GM10847 (cell line): ENCODE measurements around the gene ACYP1.
A peak's percentile ranks its signal among the peaks of the same experiment; 100 is the strongest.

ENCODE experiments used
- POLR2A ChIP-seq: IDR thresholded peaks from 2 replicates; pipeline ENCODE4 v1.6.1; 2011; ENCODE audit not compliant: insufficient read length; ENCODE audit errors: extremely low read depth

ACYP1 gene

GRCh38 chr14:75063491-75064204 is at the start of gene ACYP1:
Gene ACYP1, minus strand, starts transcription at chr14:75064024. Its CDS starts 471 bp downstream, at chr14:75063553.
- TF ChIP-seq POLR2A = peak; percentile 48

DNA sequence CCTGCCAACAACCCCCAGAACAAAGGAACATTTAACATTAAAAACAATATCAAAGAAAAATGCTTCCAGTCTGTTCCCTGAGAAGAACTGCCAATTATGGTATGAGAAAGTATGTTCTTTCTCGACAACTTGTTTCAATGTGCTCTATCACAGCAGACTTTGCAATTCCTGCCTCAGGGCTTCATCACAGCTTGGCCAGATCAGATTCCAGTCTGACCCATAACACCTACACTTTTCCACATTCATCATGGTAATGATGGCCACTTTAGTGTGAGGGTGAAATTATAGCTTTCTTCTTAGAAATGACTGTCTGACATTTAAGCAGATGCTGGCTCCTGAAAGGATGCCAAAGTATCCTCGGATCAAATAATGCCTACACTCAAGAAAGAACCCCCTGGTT is 46.1 kb upstream of the ACYP1 start:
- TF ChIP-seq POLR2A = no peak

DNA sequence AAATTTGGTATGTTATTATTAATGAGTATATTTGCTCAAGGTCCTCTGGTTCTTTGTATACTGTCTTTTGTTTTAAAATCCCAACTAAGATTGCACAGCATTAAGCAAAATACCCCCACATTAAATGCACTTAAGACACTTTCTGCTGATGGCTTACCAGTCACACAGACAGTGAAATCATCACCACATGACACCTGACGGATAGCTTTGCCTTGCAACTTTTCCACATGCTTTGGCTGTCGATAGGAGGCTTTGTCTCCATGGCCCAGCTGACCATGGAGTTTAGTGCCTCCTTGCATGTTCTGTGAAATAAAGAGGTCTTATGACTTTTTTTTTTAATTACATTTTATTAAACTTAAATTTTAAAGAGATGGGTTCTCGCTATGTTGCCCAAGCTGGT is 43.4 kb upstream of the ACYP1 start:
- TF ChIP-seq POLR2A = no peak

- TF ChIP-seq POLR2A = no peak
Measured at GRCh38 chr14:75101491-75101890, 37.7 kb upstream of the ACYP1 start.

- TF ChIP-seq POLR2A = no peak
Measured at GRCh38 chr14:75098682-75099081, 34.9 kb upstream of the ACYP1 start.

DNA sequence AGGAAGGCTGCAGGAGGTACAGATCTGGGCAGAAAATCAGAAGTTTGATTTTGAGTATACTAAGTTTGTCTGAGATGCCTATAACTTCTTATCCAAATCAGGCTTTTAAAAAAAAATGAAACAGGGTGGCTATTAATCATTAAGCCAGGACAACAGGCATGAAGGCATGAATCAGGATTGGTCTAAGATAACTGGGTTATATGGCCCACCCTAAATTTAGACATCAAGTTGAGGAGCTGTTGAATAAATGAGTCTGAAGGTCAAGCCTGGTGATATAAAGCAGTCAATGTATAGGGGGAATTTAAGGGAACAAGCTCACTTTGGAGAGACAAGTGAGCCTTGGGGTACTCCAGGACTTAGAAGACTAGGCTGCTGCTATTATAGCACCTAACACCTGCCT is 34.4 kb upstream of the ACYP1 start:
- TF ChIP-seq POLR2A = no peak

DNA sequence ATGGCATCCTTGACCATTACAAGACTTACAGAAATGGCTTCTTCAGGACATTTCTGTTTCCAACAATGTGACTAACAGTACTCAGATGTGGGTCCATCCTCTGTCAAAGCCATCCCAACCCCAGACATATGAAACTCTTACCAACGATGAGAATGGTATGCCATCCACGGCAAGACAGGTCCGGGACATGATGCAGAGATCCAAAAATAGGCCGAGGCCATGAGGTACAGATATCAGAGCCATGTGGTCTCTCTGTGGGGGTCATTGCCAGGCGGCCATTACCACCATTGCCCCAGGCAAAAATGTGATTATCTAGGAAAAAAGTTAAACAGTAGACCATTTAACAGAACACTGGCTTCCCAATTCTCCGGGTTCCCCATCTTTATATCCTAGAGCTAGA is 33.1 kb upstream of the ACYP1 start:
- TF ChIP-seq POLR2A = no peak

DNA sequence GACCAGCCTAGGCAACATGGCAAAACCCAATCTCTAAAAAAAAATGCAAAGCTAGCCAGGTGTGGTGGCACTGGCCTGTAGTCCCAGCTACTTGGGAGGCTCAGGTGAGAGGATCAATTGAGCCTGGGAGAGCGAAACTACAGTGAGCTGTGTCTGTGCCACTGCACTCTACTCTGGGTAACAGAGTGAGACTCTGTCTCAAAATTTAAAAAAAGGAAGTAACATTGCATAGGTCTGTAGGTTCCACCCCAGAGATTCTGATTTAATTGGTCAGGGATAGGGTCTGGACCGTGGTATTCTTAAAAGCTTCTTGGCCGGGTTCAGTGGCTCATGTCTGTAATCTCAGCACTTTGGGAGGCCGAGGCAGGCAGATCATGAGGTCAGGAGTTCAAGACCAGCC is 31.9 kb upstream of the ACYP1 start:
- TF ChIP-seq POLR2A = no peak

DNA sequence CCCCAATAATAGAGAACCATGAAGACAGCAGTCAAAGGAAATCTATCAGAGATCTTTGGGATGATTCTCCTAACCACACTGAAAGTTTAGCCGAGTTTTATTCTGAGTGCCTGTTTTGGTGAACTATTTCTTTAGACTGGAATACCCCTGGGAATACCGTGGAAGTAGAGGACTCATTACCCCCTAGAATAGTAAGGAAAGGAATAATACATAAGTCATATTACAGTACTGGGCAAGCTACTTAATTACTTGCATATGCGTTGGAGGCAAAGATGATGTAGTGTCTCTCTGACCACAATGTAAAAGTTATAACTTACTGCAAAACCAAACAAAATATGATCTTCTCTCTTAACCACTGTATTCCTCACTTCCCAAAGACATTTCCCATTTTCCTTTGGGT is 31.1 kb upstream of the ACYP1 start:
- TF ChIP-seq POLR2A = no peak

DNA sequence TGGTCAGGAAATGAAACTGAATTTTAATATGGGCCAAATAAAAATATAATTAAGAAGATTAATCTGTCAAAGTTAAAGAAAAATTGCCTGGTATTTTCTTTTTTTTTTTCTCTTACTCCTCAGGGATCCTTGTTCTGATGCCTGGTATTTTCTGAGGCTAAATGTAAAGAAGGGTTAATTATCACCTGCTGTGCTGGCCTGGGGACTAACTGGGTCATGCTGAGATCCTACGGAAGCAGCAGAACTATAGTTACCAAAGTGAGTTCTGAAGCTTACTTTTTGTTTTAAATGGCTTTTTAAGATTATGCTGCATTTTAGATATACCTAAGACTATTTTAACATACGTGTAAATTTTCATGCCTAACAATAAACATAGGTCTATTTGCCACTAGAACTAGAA is 28.9 kb upstream of the ACYP1 start:
- no peak for TF ChIP-seq POLR2A

DNA sequence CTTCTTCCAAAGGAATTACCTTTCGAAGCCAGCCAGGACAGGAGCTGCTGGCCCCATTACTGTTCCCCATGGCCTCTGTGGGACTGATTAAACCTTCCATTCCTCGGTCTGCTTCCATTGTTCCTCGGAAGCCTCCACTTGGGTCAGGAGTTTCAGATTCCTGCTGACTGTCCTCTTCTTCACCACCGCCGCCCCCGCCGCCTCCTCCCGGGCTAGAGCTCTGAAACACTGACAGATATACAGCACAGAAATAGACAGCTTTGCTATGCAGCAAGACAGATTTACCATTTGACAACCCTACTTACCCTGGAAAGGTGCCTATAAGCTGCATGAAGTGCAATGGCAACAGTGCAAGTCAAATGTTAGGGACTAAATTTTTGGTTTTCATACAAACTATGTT is 27.4 kb upstream of the ACYP1 start:
- no peak for TF ChIP-seq POLR2A

DNA sequence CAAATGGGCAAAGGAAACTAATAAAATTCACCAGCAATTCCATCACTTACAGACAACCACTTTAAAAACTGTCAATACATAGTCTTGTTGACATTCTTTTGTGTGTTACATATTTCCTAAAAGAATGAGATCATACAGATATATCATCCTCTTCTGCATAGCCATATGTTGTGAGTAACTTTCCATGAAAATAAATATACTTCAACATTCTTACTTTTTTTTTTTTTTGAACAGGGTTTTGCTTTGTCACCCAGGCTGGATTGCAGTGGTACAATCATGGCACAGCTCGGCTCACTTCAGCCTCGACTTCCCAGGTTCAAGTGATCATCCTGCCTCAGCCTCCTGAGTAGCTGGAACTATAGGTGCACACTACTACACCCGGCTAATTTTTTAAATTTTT is 26.5 kb upstream of the ACYP1 start:
- TF ChIP-seq POLR2A = no peak

GRCh38 chr14:75088566-75089373 is 24.9 kb upstream of the ACYP1 start:
- TF ChIP-seq POLR2A = no peak

- TF ChIP-seq POLR2A = no peak
Measured at GRCh38 chr14:75088153-75088552, 24.3 kb upstream of the ACYP1 start.

DNA sequence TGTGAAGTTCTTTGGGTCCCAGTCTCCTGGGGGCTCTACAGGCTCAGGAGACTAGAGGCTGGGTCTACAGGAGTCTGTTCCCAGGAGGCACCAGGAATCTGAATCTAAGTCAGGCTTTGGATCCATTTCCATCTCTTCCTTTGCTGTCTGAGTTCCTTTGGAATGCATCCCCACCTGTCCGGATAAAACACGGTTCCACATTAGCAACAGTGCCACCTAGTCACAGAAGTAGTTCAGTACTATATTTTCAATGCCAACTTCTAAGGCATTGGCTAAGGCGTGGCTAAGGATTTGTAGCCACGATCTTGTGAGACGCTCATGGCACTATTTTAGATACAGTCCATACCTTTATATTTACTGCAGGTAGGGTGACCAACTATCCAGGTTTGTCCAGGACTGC is 20.7 kb upstream of the ACYP1 start:
- no peak for TF ChIP-seq POLR2A

DNA sequence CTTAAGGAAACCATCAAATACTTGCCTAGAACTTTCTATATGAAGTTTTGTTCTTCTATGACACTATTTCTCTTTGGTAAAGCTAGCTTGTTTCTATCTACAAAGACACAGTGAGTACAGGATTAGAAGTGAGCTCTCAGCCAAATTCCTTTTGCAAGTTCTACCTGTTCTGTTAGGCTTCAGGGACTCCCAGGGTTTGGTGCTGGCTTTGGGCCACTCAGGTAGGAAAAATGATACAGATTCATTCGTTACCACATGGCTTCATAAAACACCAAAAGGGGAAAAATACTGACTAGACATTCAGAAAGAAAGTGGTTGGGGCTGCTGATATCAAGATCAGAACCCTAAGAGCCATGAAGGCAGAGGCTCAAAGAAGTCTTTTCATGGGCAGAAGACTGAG is 19.4 kb upstream of the ACYP1 start:
- no peak for TF ChIP-seq POLR2A
